Left hindlimb (tissue), 1 donor: ENCODE data around the gene CHRNA5.
A peak's percentile ranks its signal among the peaks of the same experiment; 100 is the strongest.
"Not testable (repeated sequence)": the region's sequence is repeated elsewhere in the genome, so short reads cannot be mapped to it uniquely, and the experiment has no call there.

Experiments
- DNase-seq: peaks from one replicate; pipeline ENCODE4 v3.0.0-alpha.2; 2018

The CHRNA5 gene

DNA sequence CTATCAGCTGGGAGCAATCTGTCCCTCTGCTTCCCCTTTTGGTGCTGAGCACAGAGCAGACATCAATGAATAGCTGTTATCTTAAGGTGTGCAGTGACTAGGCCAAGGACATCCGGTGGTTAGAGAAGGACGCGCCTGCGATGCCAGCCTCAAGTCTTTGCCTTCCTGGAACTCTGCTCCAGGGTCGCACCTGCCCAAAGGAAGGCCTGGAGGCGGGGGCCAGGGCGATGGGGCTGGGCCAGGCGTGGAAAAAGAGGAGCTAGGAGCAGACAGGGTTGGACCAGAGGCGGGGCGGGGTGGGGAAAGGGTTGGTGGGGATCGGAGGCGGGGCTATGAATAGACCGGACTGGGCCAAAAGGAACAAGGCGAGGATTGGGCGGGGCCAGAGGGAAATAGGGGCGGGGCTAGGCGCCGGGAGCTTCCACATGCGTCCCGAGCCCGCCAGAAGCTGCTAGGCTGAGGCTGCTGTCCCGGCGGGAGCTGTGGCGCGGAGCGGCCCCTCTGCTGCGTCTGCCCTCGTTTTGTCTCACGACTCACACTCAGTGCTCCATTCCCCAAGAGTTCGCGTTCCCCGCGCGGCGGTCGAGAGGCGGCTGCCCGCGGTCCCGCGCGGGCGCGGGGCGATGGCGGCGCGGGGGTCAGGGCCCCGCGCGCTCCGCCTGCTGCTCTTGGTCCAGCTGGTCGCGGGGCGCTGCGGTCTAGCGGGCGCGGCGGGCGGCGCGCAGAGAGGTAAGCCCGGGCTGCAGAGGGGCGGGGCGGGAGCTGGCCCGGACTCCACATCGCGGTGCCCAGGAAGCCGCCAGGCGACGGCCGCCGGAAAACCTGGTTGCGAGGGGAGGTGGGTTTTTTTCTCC is at the start of gene CHRNA5:
TSS of gene CHRNA5 (plus strand) at position 424 of the 854 bp plus-strand sequence. CDS start at position 624, 200 bp downstream.
- peak; percentile 89 for DNase-seq

DNA sequence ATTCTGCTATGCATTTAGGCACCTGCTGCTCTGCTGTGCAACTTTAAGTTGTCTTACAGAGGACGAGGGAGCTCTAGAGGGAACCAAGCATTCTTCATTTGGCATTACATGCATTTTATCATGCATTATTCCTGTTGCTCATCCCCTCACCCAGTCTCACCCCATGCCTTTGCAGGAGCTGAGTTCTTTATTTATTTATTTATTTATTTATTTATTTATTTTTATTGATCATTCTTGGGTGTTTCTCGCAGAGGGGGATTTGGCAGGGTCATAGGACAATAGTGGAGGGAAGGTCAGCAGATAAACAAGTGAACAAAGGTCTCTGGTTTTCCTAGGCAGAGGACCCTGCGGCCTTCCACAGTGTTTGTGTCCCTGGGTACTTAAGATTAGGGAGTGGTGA is 45.3 kb upstream of the CHRNA5 start:
- DNase-seq: not testable (repeated sequence)

DNA sequence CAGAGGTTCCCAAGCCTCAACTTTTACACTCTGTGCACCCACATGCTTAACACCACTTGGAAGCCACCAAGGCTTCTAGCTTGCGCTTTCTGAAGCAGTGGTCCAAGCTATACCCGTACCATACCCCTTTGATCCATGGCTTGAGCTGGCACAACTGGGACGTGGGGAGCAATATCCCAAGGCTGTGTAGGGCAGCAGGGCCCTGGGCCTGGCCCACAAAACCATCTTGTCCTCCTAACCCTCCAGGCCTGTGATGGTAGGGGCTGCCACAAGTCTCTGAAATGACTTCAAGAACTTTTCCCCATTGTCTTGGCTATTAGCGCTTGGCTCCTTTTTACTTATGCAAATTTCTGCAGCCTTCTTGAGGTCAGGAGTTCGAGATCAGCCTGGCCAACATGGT is 41.1 kb upstream of the CHRNA5 start:
- no peak for DNase-seq

DNA sequence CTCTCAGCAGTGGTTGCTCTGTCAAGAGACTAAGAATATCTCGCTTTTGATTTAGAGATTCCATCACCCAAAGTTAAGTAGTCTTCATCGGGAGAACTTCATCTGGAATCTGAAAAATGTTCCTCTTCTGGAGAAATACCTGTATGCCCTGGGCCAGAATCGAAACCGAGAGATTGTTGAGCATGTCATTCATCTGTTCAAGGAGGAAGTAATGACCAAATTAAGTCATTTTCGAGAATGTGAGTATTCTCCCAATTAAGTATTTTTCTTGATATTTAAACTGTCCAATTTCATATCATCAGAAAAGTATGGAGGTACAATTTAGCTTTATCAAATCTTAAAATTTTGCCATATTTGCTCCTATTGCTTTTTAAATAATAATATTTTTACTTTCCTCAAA is 38.0 kb upstream of the CHRNA5 start:
- DNase-seq: no peak

DNA sequence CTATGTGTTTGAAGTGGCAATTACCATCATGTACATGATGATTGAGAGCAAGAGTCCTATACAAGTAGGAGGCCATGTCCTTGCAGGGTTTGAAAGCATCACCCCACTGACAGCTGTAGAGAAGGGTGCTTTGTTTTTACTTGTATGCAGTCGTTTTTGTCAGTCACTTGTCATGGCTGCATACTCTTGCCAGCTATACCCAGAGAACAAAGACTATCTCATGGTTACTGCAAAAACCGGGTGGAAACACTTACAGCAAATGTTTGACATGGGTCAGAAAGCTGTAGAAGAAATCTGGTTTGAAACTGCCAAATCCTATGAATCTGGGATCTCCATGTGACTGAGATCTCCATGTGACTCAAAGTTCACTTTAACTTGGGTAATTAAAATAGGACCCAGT is 32.0 kb upstream of the CHRNA5 start:
- no peak for DNase-seq

DNA sequence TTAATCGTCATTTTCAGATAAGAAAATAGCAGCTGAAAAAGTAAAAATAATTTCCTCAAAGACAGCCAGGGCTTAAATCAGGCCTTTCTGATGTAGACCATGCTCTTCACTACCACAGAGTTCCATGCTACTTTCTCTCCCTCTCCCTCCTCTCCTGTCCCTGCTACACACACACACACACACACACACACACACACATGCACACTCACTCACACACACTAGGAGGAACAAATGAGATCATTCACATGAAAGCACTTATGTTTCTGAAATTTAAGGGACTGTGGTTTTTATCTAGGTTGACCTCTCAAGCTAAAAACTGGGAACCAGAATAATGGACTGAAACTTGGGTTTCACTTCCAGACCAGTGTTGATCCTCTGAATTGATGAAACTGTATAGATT is 29.2 kb upstream of the CHRNA5 start:
- DNase-seq: no peak

DNA sequence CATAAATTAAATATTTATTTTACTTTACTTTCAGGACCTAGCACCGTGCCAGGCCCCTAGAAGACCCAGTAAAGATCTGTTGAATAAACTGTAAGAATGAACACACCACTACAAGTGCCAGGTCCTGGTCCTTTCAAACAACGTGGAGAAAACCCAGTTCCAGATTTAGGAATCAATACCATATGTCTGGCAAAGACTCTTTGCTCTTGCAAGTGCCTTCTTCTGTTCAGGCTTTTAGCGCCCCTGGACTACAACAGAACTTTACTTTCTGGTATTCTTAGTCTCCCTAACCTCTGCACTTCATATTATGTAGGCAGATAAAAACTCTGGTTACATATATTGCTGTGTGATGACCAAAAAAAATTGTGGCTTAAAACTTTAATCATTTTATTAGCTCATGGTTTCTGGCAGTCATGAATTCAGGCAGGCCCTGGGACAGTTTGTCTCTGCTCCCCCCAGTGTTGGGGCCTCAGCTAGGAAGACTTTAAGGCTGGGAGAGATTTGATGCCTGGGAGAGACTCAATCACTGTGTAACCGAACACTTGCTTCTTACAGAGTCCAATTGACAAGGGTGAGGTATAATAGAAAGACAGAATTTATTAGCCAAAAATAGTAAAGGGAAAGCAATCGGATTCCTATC is 27.9 kb upstream of the CHRNA5 start:
- DNase-seq: no peak

DNA sequence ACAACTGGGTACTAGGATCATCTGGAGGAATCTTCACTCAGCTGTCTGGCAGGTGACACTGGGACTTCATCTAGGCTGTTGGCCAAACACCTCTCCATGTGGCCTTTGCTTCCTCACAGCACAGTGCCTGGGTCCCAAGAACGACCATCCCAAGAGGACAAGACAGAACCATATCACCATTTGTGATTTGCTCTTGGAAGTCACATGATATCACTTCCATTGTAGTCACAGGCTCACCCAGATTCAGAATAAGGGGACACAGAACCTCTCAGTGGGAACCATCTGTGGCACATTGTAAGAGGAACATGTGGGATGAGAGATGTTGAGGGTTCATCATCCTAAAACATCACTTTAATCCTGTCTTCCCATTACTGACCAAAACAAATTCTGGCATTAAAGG is 27.0 kb upstream of the CHRNA5 start:
- DNase-seq: no peak

DNA sequence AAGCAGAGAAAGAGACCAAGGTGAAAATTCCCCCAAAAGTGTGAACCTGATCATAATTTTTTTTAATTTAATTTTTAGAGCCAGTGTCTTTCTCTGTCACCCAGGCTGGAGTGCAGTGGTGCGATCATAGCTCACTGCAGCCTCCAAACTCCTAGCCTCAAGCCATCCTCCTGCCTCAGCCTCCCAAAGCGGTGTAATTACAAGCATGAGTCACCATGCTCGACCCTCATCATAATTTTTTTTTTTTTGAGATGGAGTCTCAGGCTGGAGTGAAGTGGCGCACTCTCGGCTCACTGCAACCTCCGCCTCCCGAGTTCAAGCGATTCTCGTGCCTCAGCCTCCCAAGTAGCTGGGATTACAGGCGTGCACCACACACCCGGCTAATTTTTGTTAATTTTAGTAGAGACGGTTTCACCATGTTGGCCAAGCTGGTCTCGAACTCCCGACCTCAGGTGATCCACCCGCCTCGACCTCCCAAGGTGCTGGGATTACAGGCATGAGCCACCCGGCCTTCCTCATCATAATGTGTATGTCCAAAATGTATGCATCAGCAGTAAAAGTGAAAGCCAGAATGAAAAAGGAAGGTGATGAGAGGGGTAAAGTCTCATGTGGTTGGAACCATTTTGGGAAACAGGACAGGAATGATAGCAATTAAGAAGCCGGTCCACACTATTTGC is 25.7 kb upstream of the CHRNA5 start:
- DNase-seq: not testable (repeated sequence)

DNA sequence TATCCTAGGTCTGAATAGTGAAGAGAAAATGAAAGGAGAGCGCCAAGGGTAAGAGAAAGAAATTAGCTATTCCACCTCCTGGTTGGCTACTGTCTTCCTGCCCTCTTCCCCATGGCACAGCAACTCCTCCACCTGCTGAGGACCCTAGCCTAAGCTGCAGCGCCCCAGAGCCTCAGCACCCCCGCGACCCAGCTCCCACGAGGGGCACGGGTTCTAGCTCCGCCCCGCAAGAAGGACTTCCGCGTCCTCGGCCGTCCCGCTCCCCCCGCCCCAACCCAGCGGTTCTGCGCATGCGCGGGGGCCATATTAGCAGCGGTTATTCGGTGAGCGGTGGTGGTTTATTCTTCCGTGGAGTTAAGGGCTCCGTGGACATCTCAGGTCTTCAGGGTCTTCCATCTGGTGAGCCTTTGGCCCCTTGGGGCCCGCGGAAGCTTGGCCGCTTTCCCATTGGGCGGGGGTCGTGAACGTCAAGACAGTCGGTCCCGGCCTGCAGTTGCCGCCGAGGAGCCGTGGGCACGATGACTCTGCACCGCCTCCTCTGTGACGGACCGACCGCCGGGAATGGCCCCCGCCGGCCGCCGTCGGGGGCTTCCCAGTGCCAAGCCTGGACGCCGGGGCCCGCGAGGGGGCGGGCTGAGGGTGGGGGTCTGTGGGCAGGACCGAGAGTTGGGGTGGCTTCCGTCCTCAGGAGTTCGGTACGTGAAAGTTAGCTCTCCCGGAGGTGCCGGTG is 25.0 kb upstream of the CHRNA5 start, which contains the start of gene PSMA4:
TSS of gene PSMA4 (plus strand) at position 304 of the 730 bp plus-strand sequence. CDS start 1,484 bp downstream, outside the sequence.
- peak; percentile 95 for DNase-seq

DNA sequence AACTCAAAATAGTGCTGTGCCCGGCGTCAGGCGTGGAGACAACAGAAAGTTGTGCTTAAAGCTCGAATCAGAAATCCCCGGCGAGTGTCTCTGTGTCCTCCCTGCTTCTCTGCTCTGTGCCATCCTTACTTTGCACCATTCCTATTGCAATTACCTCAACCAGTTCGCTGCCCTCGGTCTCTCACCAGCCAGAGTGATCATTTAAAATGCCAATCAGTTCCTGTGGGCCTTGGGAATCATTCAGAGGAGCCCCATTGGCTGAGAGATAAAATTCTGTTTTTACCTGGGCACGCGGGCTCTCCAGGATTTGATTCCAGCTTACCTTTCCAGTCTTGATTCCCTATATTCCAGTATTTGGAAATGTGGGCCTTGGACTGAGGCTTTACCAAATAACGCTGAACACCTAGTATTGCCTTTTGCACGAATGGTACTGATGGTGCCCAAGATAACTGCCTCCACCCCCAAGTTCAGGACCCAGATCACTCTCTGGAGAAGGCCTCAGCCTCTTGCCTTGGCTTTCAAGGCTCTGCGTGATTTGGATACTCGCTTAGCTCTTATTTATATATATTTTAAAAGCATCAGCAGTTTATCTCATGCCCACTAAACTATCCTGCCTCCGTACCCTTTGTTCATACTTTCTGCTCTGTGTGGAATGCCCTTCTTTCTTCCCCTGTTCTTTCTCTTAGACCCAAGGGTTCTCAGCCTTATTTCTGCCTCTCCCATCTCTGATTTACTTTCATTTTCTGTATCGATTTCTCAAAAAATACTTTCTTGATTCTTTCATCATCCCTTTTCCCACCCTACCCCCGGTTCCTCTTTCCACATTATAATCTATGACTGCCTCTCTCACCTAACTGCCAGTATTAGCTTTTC is 24.2 kb upstream of the CHRNA5 start:
- no peak for DNase-seq

DNA sequence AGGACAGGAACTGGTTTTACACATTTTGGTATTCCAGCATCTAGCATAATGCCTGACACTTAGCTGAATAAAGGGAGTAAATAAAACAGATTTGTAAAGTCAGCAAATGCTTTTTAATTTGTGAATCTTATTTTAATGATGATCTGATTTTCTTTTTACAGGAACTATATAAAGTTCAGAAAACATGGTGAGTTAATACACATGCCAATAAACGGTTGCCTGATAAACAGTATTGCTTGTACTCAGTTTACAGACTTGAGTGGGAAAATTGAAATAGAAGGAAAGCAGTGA is 23.6 kb upstream of the CHRNA5 start:
- DNase-seq: no peak

DNA sequence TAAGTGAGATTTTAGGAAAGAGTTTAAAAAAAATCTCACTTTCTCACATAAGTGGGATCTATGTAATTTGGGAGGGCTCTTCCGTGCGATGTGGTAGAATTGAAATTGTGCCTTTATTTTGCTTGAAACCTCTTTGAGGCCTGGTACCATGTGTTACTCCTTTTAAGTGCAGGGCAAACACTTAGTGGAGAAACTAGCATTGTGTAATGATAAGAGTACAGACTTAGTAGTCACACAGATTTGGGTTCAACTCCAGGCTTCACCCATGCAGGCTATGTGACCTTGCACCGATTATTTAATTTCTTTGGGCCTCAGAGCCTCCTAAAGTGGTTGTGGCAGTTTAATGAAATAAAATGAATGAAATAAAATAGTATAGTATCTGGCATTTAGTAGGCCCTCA is 22.7 kb upstream of the CHRNA5 start:
- DNase-seq: no peak

DNA sequence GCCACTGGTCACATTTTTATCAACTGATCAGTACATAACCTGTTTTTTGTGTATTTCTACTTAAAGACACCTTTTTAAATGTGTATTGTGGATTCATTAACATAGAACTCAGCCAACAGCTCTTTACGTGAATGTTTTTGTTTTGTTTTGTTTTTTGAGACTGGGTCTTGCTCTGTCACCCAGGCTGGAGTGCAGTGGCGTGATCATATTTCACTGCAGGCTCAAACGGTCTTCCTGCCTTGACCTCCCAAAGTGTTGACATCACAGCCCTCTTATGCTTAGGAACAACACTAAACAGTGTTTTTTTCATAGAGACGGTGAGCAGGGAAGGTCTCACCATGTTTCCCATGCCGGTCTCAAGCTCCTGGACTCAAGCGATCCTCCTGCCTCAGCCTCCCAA is 15.1 kb upstream of the CHRNA5 start:
- no peak for DNase-seq

DNA sequence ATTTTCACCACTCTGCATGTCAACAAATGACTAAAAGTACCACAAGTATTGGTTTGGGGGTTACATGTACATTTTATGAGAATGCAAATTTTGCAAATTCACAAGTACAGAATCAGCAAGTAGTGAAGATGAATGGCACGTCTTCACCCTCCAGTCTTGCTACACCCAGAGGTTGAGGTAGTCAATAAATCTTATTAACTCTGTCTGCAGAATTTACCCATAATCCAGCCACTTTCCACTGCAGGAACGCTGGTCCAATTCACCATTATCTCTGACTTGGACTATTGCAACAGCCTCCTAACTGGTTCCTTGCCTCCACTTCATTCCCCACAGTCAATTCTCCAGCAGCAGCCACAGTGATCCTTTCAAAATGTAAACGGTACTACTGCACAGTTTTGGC is 14.5 kb upstream of the CHRNA5 start:
- DNase-seq: no peak

DNA sequence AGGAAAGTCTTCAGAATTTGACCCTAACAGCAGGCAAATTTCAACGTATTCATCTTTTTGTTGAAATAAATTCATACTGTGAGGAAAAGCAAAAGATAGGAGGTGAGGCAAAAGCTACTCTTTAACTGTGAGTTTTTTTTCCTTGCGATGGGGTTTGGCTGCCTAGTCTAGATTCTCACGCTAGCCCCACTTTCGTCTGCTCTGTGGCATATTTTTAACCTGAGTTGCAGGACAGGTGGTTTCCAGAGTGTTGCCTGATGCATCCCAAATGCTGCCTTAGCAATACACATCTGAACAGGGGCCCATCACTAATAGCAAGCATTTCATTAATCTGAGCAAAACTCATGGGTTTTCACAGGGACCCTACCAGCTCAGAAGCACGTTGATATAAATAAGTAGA is 13.4 kb upstream of the CHRNA5 start:
- no peak for DNase-seq

DNA sequence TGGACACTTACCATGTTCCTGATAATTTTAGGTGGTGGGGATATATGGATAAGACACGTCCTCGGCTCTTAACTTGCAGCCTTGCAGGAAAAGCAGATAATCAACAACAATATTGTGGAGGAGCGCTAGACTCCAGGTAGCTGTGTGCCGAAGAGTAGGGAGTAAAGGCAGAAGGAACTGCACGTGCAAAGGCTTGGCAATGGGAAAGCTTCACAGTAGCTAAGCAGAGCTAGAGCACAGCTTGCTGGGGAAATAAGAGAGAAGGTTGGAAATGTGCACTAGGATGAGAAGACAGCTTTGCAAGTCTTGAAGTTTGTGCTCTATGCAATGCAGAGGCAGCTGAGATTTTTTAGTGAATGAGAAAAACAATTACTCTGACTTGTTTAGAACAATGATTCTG is 12.7 kb upstream of the CHRNA5 start:
- no peak for DNase-seq

DNA sequence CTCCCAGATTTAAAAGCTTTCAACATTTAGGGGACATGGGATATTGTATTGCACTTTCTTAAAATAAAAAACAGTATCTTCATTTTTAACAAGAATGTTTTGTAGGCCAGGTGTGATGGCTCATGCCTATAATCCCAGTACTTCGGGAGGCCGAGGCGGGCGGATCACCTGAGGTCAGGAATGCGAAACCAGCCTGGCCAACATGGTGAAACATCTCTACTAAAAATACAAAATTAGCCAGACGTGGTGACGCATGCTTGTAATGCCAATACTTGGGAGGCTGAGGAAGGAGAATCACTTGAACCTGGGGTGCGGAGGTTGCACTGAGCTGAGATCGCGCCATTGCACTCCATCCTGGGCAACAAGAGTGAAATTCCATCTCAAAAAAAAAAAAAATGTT is 5.1 kb upstream of the CHRNA5 start:
- DNase-seq: not testable (repeated sequence)

DNA sequence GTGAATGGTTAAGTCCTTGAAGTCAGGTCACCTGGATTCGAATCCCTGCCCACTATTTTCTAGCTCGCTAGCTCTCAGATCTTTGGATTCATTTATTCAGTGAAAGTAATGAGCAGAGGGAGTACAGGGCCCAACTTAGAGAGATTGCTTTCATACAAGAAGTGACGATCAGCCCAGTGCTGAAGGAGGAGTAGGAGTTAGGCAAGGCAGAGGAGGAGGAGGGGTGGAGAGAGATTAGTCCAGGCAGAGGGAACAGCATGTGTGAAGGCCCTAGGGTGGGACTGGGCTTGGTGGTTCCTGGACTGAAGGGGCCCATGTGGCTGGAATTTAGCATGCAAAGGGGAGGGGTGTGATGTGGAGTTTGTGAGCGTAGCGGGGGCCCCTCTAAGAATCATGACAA is 3.8 kb upstream of the CHRNA5 start:
- DNase-seq: no peak

DNA sequence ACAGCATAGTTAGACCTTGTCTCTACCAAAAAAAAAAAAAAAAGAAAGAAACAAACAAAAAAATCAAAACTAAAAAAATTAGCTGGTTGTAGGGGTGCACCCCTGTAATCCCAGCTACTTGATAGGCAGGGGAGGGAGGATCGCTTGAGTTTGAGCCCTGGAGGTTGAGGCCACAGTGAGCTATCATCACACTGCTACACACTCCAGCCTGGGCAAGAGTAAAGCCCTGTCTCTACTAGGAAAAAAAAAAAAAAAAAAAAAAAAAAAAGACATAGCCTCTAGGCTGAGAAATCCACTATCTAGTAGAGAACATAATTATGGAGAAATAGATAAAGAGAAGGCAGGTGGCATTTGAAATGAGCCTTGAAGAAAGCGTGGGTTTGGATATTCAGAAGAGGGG is 2.2 kb upstream of the CHRNA5 start:
- no peak for DNase-seq

DNA sequence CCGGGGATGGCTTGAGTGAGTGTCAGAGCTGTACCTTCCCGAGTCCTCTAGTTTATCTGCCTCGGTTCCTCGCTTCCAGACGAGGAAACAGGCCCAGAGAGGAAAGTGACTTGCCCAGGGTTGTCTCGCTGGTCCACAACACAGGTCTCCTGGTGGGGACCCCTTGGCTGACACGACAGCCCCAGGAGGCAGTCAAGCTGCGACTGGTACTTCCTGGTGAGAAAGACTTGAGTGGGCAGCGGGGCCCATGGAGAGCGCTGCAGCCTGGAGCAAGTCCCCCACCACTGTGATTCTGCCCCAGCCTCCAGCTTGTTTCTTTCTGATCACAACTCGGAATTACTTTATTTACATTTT is 600 bp upstream of the CHRNA5 start:
- DNase-seq: no peak
